Measurements from ENCODE around the gene RBP3.

DNA sequence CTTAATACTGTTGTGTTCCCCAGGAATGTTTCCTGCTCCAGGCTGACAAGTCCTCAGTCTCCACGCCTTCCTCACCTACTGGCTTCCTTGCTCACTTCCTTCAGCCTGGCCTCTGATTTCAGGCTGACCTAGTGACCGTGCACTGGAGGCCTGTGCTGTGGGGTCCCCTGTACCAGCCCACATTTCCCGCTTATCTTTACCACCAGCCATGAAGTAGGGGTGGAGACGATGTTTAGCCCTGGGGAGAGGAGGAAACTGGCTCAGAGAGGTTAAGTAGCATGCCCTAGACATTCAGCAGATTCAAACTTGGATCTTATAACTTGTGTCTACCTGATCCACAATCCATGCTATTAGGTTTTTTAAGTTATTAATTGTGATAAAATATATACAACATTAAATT, 40.7 kb downstream of the RBP3 start:
- TF ChIP-seq, protein P1, sequence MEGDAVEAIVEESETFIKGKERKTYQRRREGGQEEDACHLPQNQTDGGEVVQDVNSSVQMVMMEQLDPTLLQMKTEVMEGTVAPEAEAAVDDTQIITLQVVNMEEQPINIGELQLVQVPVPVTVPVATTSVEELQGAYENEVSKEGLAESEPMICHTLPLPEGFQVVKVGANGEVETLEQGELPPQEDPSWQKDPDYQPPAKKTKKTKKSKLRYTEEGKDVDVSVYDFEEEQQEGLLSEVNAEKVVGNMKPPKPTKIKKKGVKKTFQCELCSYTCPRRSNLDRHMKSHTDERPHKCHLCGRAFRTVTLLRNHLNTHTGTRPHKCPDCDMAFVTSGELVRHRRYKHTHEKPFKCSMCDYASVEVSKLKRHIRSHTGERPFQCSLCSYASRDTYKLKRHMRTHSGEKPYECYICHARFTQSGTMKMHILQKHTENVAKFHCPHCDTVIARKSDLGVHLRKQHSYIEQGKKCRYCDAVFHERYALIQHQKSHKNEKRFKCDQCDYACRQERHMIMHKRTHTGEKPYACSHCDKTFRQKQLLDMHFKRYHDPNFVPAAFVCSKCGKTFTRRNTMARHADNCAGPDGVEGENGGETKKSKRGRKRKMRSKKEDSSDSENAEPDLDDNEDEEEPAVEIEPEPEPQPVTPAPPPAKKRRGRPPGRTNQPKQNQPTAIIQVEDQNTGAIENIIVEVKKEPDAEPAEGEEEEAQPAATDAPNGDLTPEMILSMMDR (IDR thresholded peaks at IDR 0.05) = no peak
- TF ChIP-seq POLR2A (IDR thresholded peaks at IDR 0.05) = no peak

Data from adrenal gland (tissue), 5 donors.